ENCODE data around the gene AQP12A. TPM values are rescaled to one million over a fixed set of nuclear protein-coding genes. Genes with fewer than 3 reads are reported as not detected.
"Not testable (repeated sequence)": the region's sequence is repeated elsewhere in the genome, so short reads cannot be mapped to it uniquely, and the experiment has no call there.

Gene AQP12A
- polyA plus RNA-seq, 2 of the 4 experiments (the other 2 are of a cell fraction): not detected

GRCh38 chr2:240678043-240678442 is 13.6 kb upstream of the AQP12A start:
- H3K4me1 ChIP-seq; ATAC-seq; DNase-seq (ENCODE audit: low read depth in 1 of 2, low spot score in 1 of 2); CTCF ChIA-PET; H3K9me3 ChIP-seq; FAIRE-seq; POLR2A ChIA-PET; H3K4me2 ChIP-seq; H3K27ac ChIP-seq; H3K4me3 ChIP-seq: not testable (repeated sequence)
- WGBS (ENCODE audit: missing lambda C conversion rate): 74% methylated on average over 6 of the region's 14 CpGs

DNA sequence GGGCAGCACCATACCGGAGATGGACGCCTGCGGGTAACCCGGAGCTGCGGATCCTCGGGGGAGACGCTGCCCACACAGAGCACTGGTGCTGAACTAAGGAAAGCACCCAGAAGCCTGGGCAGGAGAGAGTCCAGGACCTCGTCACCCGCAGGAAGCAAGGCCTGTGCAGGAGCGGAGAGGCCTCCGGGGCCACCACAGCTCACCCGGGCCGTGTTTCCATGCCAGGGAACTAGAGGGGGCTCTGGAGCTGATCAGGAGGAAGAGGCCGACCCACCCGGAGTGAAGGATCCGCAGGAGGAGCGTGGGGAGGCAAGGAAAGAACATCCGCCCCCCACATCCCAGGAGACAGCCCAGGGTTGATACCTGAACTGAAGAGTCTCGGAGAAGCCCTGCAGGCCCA is 12.8 kb upstream of the AQP12A start:
- H3K27ac ChIP-seq; H3K4me2 ChIP-seq; H3K9me3 ChIP-seq; H3K4me3 ChIP-seq; H3K4me1 ChIP-seq; FAIRE-seq; CTCF ChIA-PET; DNase-seq (ENCODE audit: low read depth in 1 of 2, low spot score in 1 of 2); POLR2A ChIA-PET: not testable (repeated sequence)
- no CpG with 5 or more reads among the region's 19 CpGs for WGBS (ENCODE audit: missing lambda C conversion rate)
- peak in 1 of 2 experiments; percentile 24; a peak in 2 of 6 replicates for ATAC-seq

DNA sequence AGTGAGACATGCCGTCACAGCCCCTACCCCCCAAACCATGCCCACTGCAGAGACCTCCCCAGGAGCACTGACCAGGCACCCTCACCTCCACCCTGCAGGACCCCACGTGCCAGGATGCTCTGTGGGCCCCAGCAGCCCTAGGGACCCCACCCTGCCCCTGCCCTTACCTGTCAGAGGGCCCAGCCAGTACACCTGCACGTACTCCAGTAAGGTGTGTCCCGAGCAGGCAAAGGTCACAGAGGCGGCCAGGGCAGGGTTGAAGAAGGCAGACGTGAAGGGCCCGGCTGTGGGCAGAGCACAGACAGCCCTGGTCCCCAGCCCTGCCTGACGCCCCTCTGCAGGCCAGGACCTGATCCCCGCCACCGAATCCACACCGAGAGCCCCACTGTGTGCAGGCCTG is 11.5 kb upstream of the AQP12A start:
- POLR2A ChIA-PET; ATAC-seq; H3K4me1 ChIP-seq; H3K4me3 ChIP-seq; CTCF ChIA-PET; H3K27ac ChIP-seq; FAIRE-seq; DNase-seq (ENCODE audit: low read depth in 1 of 2, low spot score in 1 of 2); H3K4me2 ChIP-seq; H3K9me3 ChIP-seq: not testable (repeated sequence)
- WGBS (ENCODE audit: missing lambda C conversion rate): 60% methylated on average over 1 of the region's 11 CpGs

DNA sequence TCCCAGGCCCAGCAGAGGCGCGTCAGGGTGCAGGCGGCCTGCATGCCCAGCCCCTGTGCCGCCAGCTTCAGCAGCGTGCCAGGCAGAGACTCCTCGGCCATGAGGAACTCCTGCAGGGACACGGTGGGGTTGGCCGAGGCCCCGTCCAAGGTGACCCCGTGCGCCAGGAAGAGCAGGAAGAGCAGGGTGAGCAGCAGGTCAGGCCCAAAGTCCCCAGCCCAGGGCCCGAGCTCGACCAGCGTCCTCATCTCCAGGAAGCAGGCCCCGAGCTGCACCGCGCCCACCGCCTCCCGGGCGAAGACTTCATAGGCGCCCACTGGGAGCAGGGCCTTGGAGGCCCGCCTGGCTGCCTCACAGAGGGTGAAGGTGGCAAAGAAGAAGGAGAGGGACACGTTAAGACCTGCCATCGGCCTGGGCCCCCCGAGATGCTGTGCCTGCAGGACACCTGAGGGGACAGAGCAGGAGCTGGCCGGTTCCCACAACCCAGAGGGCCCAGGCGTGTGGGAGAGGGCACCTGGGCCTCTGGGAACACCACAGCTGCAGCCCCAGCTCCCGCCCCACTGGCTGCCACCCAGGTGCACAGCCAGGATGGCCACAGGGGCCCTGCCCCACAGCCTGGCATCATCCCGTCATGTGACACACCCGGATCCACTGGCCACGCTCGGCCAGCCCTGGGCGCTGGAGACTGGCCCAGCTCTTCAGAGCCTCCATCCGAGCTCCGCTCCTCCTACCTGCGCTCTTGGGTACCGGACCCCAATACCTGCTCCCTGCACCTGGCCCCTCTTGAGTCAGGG is 9.0 kb upstream of the AQP12A start, which contains the start of gene AQP12B:
AQP12B (minus strand) TSS at position 455 of the 794 bp plus-strand sequence; CDS start at position 407, 48 bp downstream.
- POLR2A ChIA-PET; H3K9me3 ChIP-seq; H3K27ac ChIP-seq; FAIRE-seq; H3K4me3 ChIP-seq; DNase-seq (ENCODE audit: low read depth in 1 of 2, low spot score in 1 of 2); H3K4me1 ChIP-seq; H3K4me2 ChIP-seq; CTCF ChIA-PET: not testable (repeated sequence)
- ATAC-seq: peak in 1 of 2 experiments; percentile 11; a peak in 3 of 6 replicates
- 56% methylated on average over 9 of the region's 37 CpGs for WGBS (ENCODE audit: missing lambda C conversion rate)

DNA sequence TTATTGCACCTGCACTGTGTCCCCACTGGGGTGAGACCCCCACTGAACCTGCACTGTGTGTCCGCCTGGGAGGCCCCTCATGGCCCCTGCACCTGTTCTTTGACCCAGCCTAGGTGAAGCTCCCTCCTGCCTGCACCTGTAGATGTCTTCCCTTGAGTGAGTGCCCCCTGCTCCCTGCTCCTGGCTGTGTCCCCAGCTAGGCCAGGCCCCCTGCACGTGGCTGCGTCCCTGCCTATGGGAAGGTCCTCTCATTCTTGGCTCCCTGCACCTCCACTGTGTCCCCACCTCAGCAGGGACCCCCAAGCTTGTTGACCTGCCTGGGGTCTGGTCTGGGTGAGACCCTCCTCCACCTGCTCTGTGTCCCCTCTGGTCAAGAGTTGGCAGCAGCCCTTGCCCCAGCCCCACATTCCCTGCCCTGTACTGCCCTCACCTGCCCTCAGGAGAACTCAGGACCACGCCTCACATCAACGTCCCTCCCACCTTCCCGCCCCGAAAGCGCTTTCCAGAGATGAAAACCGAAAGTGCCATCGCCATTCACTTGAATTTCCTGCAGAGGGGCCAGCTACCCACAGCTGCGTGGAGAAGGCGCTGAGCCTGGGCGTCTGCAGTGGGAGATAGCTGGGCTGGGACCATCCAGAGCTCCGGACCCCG is 8.2 kb upstream of the AQP12A start:
- H3K27ac ChIP-seq; ATAC-seq; H3K9me3 ChIP-seq; CTCF ChIA-PET; POLR2A ChIA-PET; DNase-seq (ENCODE audit: low read depth in 1 of 2, low spot score in 1 of 2); H3K4me3 ChIP-seq; H3K4me2 ChIP-seq; H3K4me1 ChIP-seq; FAIRE-seq: not testable (repeated sequence)
- WGBS (ENCODE audit: missing lambda C conversion rate): 13% methylated on average over 2 of the region's 15 CpGs

DNA sequence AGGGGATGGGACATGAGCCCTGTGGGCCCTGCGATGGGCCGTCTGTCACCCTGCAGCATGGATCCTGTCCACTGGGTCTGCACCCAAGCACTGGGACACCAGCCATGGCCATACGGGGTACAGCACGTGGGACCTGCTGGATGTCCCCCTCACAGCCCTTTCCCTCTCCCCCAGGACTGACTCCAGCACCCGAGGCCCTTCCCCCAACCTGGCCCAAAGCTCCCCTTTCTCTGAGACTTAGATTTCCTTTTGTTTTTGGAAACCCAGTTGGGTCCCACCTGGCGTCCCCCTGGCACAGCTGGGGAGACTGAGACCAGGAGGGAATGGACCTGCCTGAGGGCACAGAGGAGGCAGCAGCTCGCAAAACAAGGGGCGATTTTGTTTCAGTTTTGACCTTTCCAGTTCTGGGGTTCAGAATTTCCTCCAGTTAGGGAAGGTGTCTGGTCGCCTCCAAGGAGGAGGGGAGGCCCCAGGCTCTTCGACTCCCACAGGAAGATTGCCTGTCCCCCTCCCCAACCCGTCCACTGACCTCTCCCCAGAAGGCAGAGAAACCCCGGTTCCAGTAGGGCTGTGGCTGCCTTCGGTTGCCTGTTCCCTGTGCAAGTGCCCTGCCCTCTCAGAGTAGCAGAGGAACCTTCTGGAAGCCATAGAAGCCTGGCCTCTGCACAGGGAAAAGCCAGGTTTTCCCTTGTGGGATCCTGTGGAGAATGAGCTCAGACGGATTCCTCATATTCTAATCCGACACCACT is 7.5 kb upstream of the AQP12A start:
- FAIRE-seq; DNase-seq (ENCODE audit: low read depth in 1 of 2, low spot score in 1 of 2); H3K27ac ChIP-seq; H3K4me1 ChIP-seq; H3K9me3 ChIP-seq; CTCF ChIA-PET; H3K4me3 ChIP-seq; ATAC-seq; H3K4me2 ChIP-seq; POLR2A ChIA-PET: not testable (repeated sequence)
- 45% methylated on average over 12 of the region's 15 CpGs for WGBS (ENCODE audit: missing lambda C conversion rate)

DNA sequence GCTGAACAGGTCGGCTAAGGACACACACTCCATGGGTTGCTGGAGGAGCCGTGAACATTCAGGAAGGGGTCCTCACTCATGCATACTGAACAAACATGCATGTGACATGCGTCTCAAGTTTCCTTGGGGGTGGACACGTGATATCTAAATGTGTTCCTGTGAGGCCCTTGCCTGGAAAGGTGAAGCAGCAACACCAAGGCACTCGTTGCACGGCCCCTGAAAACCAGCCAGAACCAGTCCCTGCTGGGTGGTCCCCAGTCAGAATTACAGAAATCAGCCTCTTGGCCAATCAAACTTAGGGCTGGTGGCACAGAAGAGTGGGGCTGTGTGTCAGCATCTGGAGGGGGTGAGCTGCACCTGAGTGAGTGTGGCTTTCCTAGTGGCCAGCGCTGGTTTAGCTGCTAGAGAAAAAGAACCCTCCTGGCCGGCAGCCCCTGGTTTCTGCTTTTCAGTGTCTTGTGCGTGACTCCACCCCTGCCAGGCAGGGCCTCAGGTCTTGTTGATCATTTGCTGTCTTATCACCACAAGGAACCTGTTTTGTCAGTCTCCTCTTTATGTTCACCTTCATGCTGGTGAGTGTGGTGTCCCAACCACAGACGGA is 5.8 kb upstream of the AQP12A start:
- DNase-seq (ENCODE audit: low read depth in 1 of 2, low spot score in 1 of 2): no peak
- H3K9me3 ChIP-seq: no peaks in the 10 kb centered on the region
- FAIRE-seq: no peak
- 58% methylated on average over 10 of the region's 10 CpGs for WGBS (ENCODE audit: missing lambda C conversion rate)
- H3K4me2 ChIP-seq: no peak overlapping the region
- no peak overlapping the region for H3K27ac ChIP-seq
- TF ChIP-seq CHD2 (IDR thresholded peaks at IDR 0.05; ENCODE audit: low read length, partially characterized antibody) (no peak), SREBF2 (IDR thresholded peaks at IDR 0.05) (no peak), PHF8 (IDR thresholded peaks at IDR 0.05; ENCODE audit: borderline replicate concordance, low read depth) (no peak), ZSCAN20 (CRISPR knock-in tag; IDR thresholded peaks at IDR 0.05) (no peak), ZFP36 (IDR thresholded peaks at IDR 0.05; ENCODE audit: borderline replicate concordance, partially characterized antibody) (no peak), POLR2A (IDR thresholded peaks at IDR 0.05; ENCODE audit: low read length) (no peak), BCL3 (IDR thresholded peaks at IDR 0.05) (no peak), JUNB (IDR thresholded peaks at IDR 0.05) (no peak), KDM5A (IDR thresholded peaks at IDR 0.05) (no peak), NR3C1 (IDR thresholded peaks at IDR 0.05) (no peak), RARB (CRISPR knock-in tag; IDR thresholded peaks at IDR 0.05) (no peak), CBX8 (IDR thresholded peaks at IDR 0.05) (no peak), ELK1 (IDR thresholded peaks at IDR 0.05; ENCODE audit: low read depth, low read length) (no peak), POLR2AphosphoS2 (conservative IDR thresholded peaks at IDR 0.05; ENCODE audit: low read length) (no peak)
- ATAC-seq: no peak
- no peaks in the 10 kb centered on the region for H3K4me1 ChIP-seq
- ChIA-PET POLR2A (no interaction called here), CTCF (no interaction called here)
- H3K4me3 ChIP-seq: no peak overlapping the region
